Measurements from ENCODE around the gene DENND1A.

DENND1A gene

GRCh38 chr9:123356851-123357742 is 572.8 kb downstream of the DENND1A start:
- H3K36me3 ChIP-seq (ENCODE audit: control insufficient read depth, insufficient read depth, low read length): no peaks in the 10 kb centered on the region
- H3K27ac ChIP-seq: no peak overlapping the region
- no peak overlapping the region for H3K4me3 ChIP-seq (ENCODE audit: low read depth, low read length)
- no peaks in the 10 kb centered on the region for H3K4me1 ChIP-seq
- H3K9me3 ChIP-seq (ENCODE audit: control insufficient read depth, low read length): no peaks in the 10 kb centered on the region
- TF ChIP-seq CTCF (IDR thresholded peaks at IDR 0.05): no peak
- no peak overlapping the region for H3K9ac ChIP-seq
- no peak overlapping the region for H2AFZ ChIP-seq
- H3K79me2 ChIP-seq: no peaks in the 10 kb centered on the region
- no peaks in the 10 kb centered on the region for H3K27me3 ChIP-seq (ENCODE audit: control insufficient read depth, insufficient read depth, low read length)
- H3K4me2 ChIP-seq (ENCODE audit: low read length): no peak overlapping the region

DNA sequence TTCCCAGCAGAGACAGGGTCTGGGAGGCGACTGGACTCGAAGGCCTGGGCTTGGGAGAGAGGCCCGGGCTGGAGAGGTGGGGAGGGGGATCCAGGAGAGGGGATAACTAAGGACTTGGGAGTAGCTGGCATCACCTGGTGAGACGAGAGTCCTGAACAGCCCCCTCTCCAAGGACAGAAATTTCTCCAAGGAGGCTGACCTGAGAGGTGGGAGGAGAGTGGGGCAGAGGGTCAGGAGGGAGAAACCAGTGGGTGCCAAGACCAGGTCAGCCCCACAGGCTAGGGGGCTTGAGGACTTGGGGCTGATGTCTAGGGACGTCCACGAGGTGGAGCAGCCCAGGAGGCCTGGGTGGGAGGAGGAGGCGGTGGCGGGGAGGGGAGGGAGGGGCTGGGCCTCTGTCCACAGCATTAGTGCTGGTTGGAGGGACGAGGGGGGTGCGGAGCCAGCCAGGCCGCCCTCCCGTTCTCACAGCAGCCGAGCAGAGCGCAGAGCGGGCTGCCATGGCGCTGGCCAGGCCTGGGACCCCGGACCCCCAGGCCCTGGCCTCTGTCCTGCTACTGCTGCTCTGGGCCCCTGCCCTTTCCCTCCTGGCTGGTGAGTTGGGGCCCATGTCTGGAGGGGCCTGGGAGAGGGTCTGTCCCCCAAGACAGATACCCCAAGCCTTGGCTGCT is 574.0 kb downstream of the DENND1A start, which contains the start of gene CRB2:
TSS of gene CRB2 (plus strand) at position 437 of the 671 bp plus-strand sequence. CDS start at position 501, 64 bp downstream.
- Histone ChIP-seq H3K4me2 (ENCODE audit: low read length) (no peak within 1 kb of the TSS), H3K9me3 (ENCODE audit: control insufficient read depth, low read length) (no peaks in the 10 kb centered on the region), H3K27ac (no peak within 1 kb of the TSS), H3K36me3 (ENCODE audit: control insufficient read depth, insufficient read depth, low read length) (no peaks in the 10 kb centered on the region), H3K4me1 (no peaks in the 10 kb centered on the region), H3K27me3 (ENCODE audit: control insufficient read depth, insufficient read depth, low read length) (no peaks in the 10 kb centered on the region), H3K9ac (no peak within 1 kb of the TSS), H3K79me2 (no peaks in the 10 kb centered on the region), H3K4me3 (ENCODE audit: low read depth, low read length) (no peak within 1 kb of the TSS), H2AFZ (no peak within 1 kb of the TSS)
- TF ChIP-seq CTCF (IDR thresholded peaks at IDR 0.05): no peak

DNA sequence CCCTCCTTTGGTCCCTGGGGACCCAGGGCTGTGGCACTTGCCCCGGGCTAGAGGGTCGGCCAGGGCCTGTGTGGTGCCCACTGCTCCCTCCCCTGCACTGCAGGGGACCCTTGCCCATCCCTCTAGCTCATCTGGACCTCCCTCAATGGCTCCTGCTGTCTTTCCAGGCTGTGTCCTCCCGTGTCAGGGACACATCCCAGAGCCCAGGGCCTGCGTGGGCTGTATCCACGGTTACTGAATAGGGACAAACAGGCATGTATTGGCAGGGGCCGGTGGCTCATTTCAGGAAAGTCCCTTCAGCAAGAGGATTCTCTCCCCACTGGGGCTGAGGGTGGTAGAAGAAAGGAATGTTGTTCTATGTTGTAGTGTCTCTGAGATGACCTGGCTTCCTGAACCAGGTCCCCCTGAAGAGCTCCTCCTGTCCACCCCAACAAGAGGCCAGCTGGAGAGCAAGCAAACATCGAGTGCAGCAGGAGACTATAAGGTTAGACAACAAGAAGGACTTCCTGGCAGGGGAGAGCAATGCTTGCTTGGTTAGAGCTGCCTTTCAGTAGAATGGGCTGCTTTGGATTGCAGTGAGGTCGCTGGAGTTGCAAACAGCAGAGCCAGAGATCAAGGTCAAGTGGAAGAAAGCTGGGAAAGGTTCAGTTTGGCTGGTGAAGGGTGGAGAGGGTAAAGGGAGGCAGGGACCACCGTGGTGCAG is 575.0 kb downstream of the DENND1A start:
- Histone ChIP-seq H3K9ac (no peak overlapping the region), H3K27ac (no peak overlapping the region), H2AFZ (no peak overlapping the region), H3K36me3 (ENCODE audit: control insufficient read depth, insufficient read depth, low read length) (no peaks in the 10 kb centered on the region), H3K27me3 (ENCODE audit: control insufficient read depth, insufficient read depth, low read length) (no peaks in the 10 kb centered on the region), H3K4me1 (no peaks in the 10 kb centered on the region), H3K4me2 (ENCODE audit: low read length) (no peak overlapping the region), H3K79me2 (no peaks in the 10 kb centered on the region), H3K9me3 (ENCODE audit: control insufficient read depth, low read length) (no peaks in the 10 kb centered on the region), H3K4me3 (ENCODE audit: low read depth, low read length) (no peak overlapping the region)
- no peak for TF ChIP-seq CTCF (IDR thresholded peaks at IDR 0.05)

DNA sequence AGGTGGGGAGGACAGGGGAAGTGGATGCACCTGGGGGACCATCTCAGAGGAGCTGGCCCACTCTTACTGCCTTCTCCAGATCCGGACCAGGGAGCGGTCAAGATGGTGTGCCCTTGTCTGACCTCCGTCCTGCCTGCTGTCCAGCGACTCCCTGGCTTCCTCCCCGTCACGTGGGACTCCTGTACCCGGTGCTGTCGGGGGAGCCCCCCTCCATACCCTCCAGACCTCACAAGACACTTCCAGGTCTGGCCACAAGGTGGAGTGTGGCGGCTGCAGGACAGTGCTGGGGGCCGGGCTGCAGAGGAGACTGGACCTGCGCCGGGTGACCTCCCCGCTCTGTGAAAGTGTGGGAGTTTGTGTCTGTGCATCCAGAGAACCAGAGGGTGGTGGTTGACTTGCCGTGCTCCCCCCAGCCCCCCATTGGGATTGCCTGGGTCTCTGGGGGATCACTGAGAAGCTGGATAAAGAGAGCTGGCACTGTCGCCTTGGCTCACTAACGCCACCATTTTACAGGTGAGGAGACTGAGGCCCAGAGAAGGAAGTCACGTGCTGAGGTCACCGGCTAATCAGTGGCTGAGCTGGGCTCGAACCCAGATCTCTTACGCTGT is 575.8 kb downstream of the DENND1A start:
- H3K27ac ChIP-seq: no peak overlapping the region
- H3K4me1 ChIP-seq: no peaks in the 10 kb centered on the region
- no peaks in the 10 kb centered on the region for H3K36me3 ChIP-seq (ENCODE audit: control insufficient read depth, insufficient read depth, low read length)
- H3K79me2 ChIP-seq: no peaks in the 10 kb centered on the region
- H2AFZ ChIP-seq: no peak overlapping the region
- no peak overlapping the region for H3K9ac ChIP-seq
- no peaks in the 10 kb centered on the region for H3K9me3 ChIP-seq (ENCODE audit: control insufficient read depth, low read length)
- TF ChIP-seq CTCF (IDR thresholded peaks at IDR 0.05): peak; percentile 76
- no peak overlapping the region for H3K4me2 ChIP-seq (ENCODE audit: low read length)
- H3K4me3 ChIP-seq (ENCODE audit: low read depth, low read length): no peak overlapping the region
- no peaks in the 10 kb centered on the region for H3K27me3 ChIP-seq (ENCODE audit: control insufficient read depth, insufficient read depth, low read length)
